ENCODE measurements around the gene RAB6B. TPM values are rescaled to one million over a fixed set of nuclear protein-coding genes. Genes with fewer than 3 reads are reported as not detected.

Gene RAB6B
- total and polyA plus RNA-seq, 7 experiments from 2014 or later: 0.14 to 1.2 (median 0.22) TPM; not detected in 3

- DNase-seq (no peak), ATAC-seq (no peak)
- ChIA-PET CTCF (no interaction called here), POLR2A (no interaction called here)
- no peaks in the 10 kb centered on the region for H3K36me3 ChIP-seq (ENCODE audit: control insufficient read depth in 2 of 3, insufficient read depth in 3 of 3, low read length in 3 of 3)
- intact Hi-C loops (cut with micrococcal nuclease): no loop called here
- no peaks in the 10 kb centered on the region for H3K9me3 ChIP-seq (ENCODE audit: control insufficient read depth in 2 of 3, low read length in 3 of 3)
- no peak overlapping the region for H3K27ac ChIP-seq (ENCODE audit: low read depth, low read length)
- H3K27me3 ChIP-seq (ENCODE audit: control insufficient read depth in 2 of 2, insufficient read depth in 2 of 2, low read length in 2 of 2): no peaks in the 10 kb centered on the region
- H3K4me1 Mint-ChIP-seq: peaks cover 0 to 6% (median 0%) of the 10 kb centered on the region in 7 donors
- no peaks in the 10 kb centered on the region for H3K36me3 Mint-ChIP-seq
- H3K4me1 ChIP-seq (ENCODE audit: control insufficient read depth in 2 of 2, insufficient read depth in 2 of 2, low read length in 2 of 2): no peaks in the 10 kb centered on the region
- H3K4me3 ChIP-seq (ENCODE audit: low read length): no peak overlapping the region
- peaks cover 0 to 4% (median 0%) of the 10 kb centered on the region in 5 donors for H3K27me3 Mint-ChIP-seq
- H3K4me3 Mint-ChIP-seq: no peak overlapping the region
- H3K27ac Mint-ChIP-seq: no peak overlapping the region
- no peaks in the 10 kb centered on the region for H3K9me3 Mint-ChIP-seq
These were observed 37.9 kb downstream of the RAB6B start for GRCh38 chr3:133857767-133858166.

- Histone ChIP-seq H3K27ac (ENCODE audit: low read depth, low read length) (no peak overlapping the region), H3K9me3 (ENCODE audit: control insufficient read depth in 2 of 3, low read length in 3 of 3) (no peaks in the 10 kb centered on the region), H3K27me3 (ENCODE audit: control insufficient read depth in 2 of 2, insufficient read depth in 2 of 2, low read length in 2 of 2) (no peaks in the 10 kb centered on the region), H3K4me3 (ENCODE audit: low read length) (no peak overlapping the region), H3K4me1 (ENCODE audit: control insufficient read depth in 2 of 2, insufficient read depth in 2 of 2, low read length in 2 of 2) (no peaks in the 10 kb centered on the region), H3K36me3 (ENCODE audit: control insufficient read depth in 2 of 3, insufficient read depth in 3 of 3, low read length in 3 of 3) (no peaks in the 10 kb centered on the region)
- no peak for DNase-seq
- Mint-ChIP-seq H3K4me3 (no peak overlapping the region), H3K4me1 (peaks cover 0 to 6% (median 0%) of the 10 kb centered on the region in 7 donors), H3K36me3 (no peaks in the 10 kb centered on the region), H3K27me3 (no peaks in the 10 kb centered on the region), H3K27ac (no peak overlapping the region), H3K9me3 (peaks cover 0 to 2% (median 0%) of the 10 kb centered on the region in 11 donors)
- ATAC-seq: no peak
- POLR2A ChIA-PET: no interaction called here
- CTCF ChIA-PET: no interaction called here
- intact Hi-C loops (cut with micrococcal nuclease): no loop called here
These were observed 39.4 kb downstream of the RAB6B start for GRCh38 chr3:133856316-133856715.

GRCh38 chr3:133855772-133856171 is 39.9 kb downstream of the RAB6B start:
- no peak overlapping the region for H3K4me3 ChIP-seq (ENCODE audit: low read length)
- H3K9me3 Mint-ChIP-seq: peaks cover 0 to 4% (median 0%) of the 10 kb centered on the region in 11 donors
- no peak overlapping the region for H3K4me3 Mint-ChIP-seq
- CTCF ChIA-PET: no interaction called here
- intact Hi-C loops (cut with micrococcal nuclease): no loop called here
- no peaks in the 10 kb centered on the region for H3K36me3 ChIP-seq (ENCODE audit: control insufficient read depth in 2 of 3, insufficient read depth in 3 of 3, low read length in 3 of 3)
- no peak for DNase-seq
- no peaks in the 10 kb centered on the region for H3K27me3 ChIP-seq (ENCODE audit: control insufficient read depth in 2 of 2, insufficient read depth in 2 of 2, low read length in 2 of 2)
- POLR2A ChIA-PET: no interaction called here
- no peaks in the 10 kb centered on the region for H3K36me3 Mint-ChIP-seq
- peaks cover 0 to 6% (median 0%) of the 10 kb centered on the region in 7 donors for H3K4me1 Mint-ChIP-seq
- H3K4me1 ChIP-seq (ENCODE audit: control insufficient read depth in 2 of 2, insufficient read depth in 2 of 2, low read length in 2 of 2): no peaks in the 10 kb centered on the region
- no peaks in the 10 kb centered on the region for H3K27me3 Mint-ChIP-seq
- H3K9me3 ChIP-seq (ENCODE audit: control insufficient read depth in 2 of 3, low read length in 3 of 3): no peaks in the 10 kb centered on the region
- ATAC-seq: no peak
- no peak overlapping the region for H3K27ac ChIP-seq (ENCODE audit: low read depth, low read length)
- H3K27ac Mint-ChIP-seq: no peak overlapping the region

GRCh38 chr3:133855002-133855370 is 40.7 kb downstream of the RAB6B start:
- peaks cover 0 to 6% (median 0%) of the 10 kb centered on the region in 7 donors for H3K4me1 Mint-ChIP-seq
- no peaks in the 10 kb centered on the region for H3K27me3 ChIP-seq (ENCODE audit: control insufficient read depth in 2 of 2, insufficient read depth in 2 of 2, low read length in 2 of 2)
- ATAC-seq (no peak), DNase-seq (no peak)
- H3K4me1 ChIP-seq (ENCODE audit: control insufficient read depth in 2 of 2, insufficient read depth in 2 of 2, low read length in 2 of 2): no peaks in the 10 kb centered on the region
- H3K9me3 Mint-ChIP-seq: peaks cover 0 to 6% (median 0%) of the 10 kb centered on the region in 11 donors
- POLR2A ChIA-PET: no interaction called here
- intact Hi-C loops (cut with micrococcal nuclease): no loop called here
- H3K27ac Mint-ChIP-seq: no peak overlapping the region
- peaks cover 0 to 5% (median 0%) of the 10 kb centered on the region in 5 donors for H3K27me3 Mint-ChIP-seq
- no peaks in the 10 kb centered on the region for H3K9me3 ChIP-seq (ENCODE audit: control insufficient read depth in 2 of 3, low read length in 3 of 3)
- no peak overlapping the region for H3K4me3 ChIP-seq (ENCODE audit: low read length)
- CTCF ChIA-PET: no interaction called here
- H3K36me3 ChIP-seq (ENCODE audit: control insufficient read depth in 2 of 3, insufficient read depth in 3 of 3, low read length in 3 of 3): no peaks in the 10 kb centered on the region
- no peaks in the 10 kb centered on the region for H3K36me3 Mint-ChIP-seq
- no peak overlapping the region for H3K27ac ChIP-seq (ENCODE audit: low read depth, low read length)
- H3K4me3 Mint-ChIP-seq: no peak overlapping the region

- no peak overlapping the region for H3K27ac ChIP-seq (ENCODE audit: low read depth, low read length)
- H3K36me3 ChIP-seq (ENCODE audit: control insufficient read depth in 2 of 3, insufficient read depth in 3 of 3, low read length in 3 of 3): no peaks in the 10 kb centered on the region
- no peaks in the 10 kb centered on the region for H3K27me3 ChIP-seq (ENCODE audit: control insufficient read depth in 2 of 2, insufficient read depth in 2 of 2, low read length in 2 of 2)
- H3K4me3 ChIP-seq (ENCODE audit: low read length): no peak overlapping the region
- H3K4me3 Mint-ChIP-seq: no peak overlapping the region
- no peaks in the 10 kb centered on the region for H3K4me1 ChIP-seq (ENCODE audit: control insufficient read depth in 2 of 2, insufficient read depth in 2 of 2, low read length in 2 of 2)
- ChIA-PET CTCF (no interaction called here), POLR2A (no interaction called here)
- no peaks in the 10 kb centered on the region for H3K9me3 ChIP-seq (ENCODE audit: control insufficient read depth in 2 of 3, low read length in 3 of 3)
- no peak overlapping the region for H3K27ac Mint-ChIP-seq
- no peak for ATAC-seq
- H3K27me3 Mint-ChIP-seq: peaks cover 0 to 5% (median 0%) of the 10 kb centered on the region in 5 donors
- DNase-seq: no peak
- H3K4me1 Mint-ChIP-seq: peaks cover 0 to 6% (median 0%) of the 10 kb centered on the region in 7 donors
- peaks cover 0 to 8% (median 0%) of the 10 kb centered on the region in 11 donors for H3K9me3 Mint-ChIP-seq
- H3K36me3 Mint-ChIP-seq: no peaks in the 10 kb centered on the region
- intact Hi-C loops (cut with micrococcal nuclease): no loop called here
These were observed 41.2 kb downstream of the RAB6B start for GRCh38 chr3:133854264-133855001.

DNA sequence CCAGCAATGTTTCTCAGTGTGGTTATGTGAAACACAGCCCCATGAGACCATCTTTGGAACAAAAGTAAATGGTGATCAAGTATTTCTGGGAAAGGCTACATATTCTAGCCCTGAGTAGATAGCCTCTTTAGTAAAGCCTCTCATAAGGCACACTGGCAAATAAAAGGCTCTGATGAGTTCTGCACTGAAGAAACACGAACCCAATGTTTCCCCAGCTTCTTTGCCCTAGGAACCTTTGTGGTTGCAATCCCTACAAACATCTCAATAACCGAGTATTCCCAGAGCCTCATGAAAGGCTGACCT is 41.8 kb downstream of the RAB6B start:
- DNase-seq: no peak
- ChIA-PET POLR2A (no interaction called here), CTCF (no interaction called here)
- no peaks in the 10 kb centered on the region for H3K36me3 Mint-ChIP-seq
- ATAC-seq: no peak
- Histone ChIP-seq H3K4me1 (ENCODE audit: control insufficient read depth in 2 of 2, insufficient read depth in 2 of 2, low read length in 2 of 2) (no peaks in the 10 kb centered on the region), H3K9me3 (ENCODE audit: control insufficient read depth in 2 of 3, low read length in 3 of 3) (no peaks in the 10 kb centered on the region), H3K4me3 (ENCODE audit: low read length) (no peak overlapping the region), H3K36me3 (ENCODE audit: control insufficient read depth in 2 of 3, insufficient read depth in 3 of 3, low read length in 3 of 3) (no peaks in the 10 kb centered on the region), H3K27me3 (ENCODE audit: control insufficient read depth in 2 of 2, insufficient read depth in 2 of 2, low read length in 2 of 2) (no peaks in the 10 kb centered on the region), H3K27ac (ENCODE audit: low read depth, low read length) (no peak overlapping the region)
- peaks cover 0 to 8% (median 0%) of the 10 kb centered on the region in 5 donors for H3K27me3 Mint-ChIP-seq
- H3K9me3 Mint-ChIP-seq: peaks cover 0 to 8% (median 0%) of the 10 kb centered on the region in 11 donors
- H3K4me1 Mint-ChIP-seq: peaks cover 0 to 6% (median 0%) of the 10 kb centered on the region in 7 donors
- intact Hi-C loops (cut with micrococcal nuclease): no loop called here
- no peak overlapping the region for H3K4me3 Mint-ChIP-seq
- H3K27ac Mint-ChIP-seq: no peak overlapping the region
